B cell (primary cell): ENCODE data around the gene OR2Y1. TPM values are rescaled to one million over a fixed set of nuclear protein-coding genes. Genes with fewer than 3 reads are reported as not detected.
"Not testable (repeated sequence)": the region's sequence is repeated elsewhere in the genome, so short reads cannot be mapped to it uniquely, and the experiment has no call there.

Source experiments
- ATAC-seq: fragments of 200-7000 bp; cut with Tn5 transposase; one replicate; pipeline ENCODE4 v1.10.0; 2021; ENCODE audit warnings: low read depth, mild to moderate bottlenecking, moderate number of reproducible peaks, moderate library complexity
- CTCF ChIA-PET: fragments of 350-600 bp; sonication (Branson Sonifier 250); formaldehyde crosslinking; loops from one replicate; lab custom pipeline; 2021; ENCODE audit warnings: antibody characterized with exemption, inconsistent platforms; lab: Charles Lee
- POLR2A ChIA-PET: fragments of 350-600 bp; sonication (Branson Sonifier 250); formaldehyde crosslinking; loops from one replicate; lab custom pipeline; 2021; ENCODE audit warnings: antibody characterized with exemption; lab: Charles Lee
- DNase-seq: peaks from one replicate; pipeline ENCODE4 v3.0.0; 2013
- H2AFZ ChIP-seq: 2 replicates; pipeline ENCODE4 v1.6.1; 2012; ENCODE audit warnings: mild to moderate bottlenecking, low read depth, low read length; ENCODE audit not compliant: insufficient read depth, poor library complexity, severe bottlenecking
- H3K27ac ChIP-seq, 2 donors: 1 replicate in 1 of 2; 2 replicates in 1 of 2; pipeline ENCODE4 v1.5.1; 2012 to 2013; ENCODE audit warnings: low read length in 2 of 2, mild to moderate bottlenecking in 2 of 2, moderate library complexity in 1 of 2
- H3K27me3 ChIP-seq, 4 experiments: fragments of 200-600 bp in 1 of 4; sonication (generic) in 1 of 4; replicated peaks in 1 of 4; 1 replicate in 2 of 4; 2 replicates in 2 of 4; pipeline versions ENCODE4 v1.6.1 to v1.7.0; 2013 to 2016; ENCODE audit warnings: low read length in 3 of 4, mild to moderate bottlenecking in 2 of 4, mixed read lengths in 1 of 4, moderate library complexity in 1 of 4; ENCODE audit not compliant: insufficient read depth in 4 of 4, control insufficient read depth in 3 of 4; ENCODE audit errors: control extremely low read depth in 1 of 4
- H3K36me3 ChIP-seq, 2 experiments: replicated peaks in 1 of 2; 1 replicate in 1 of 2; 2 replicates in 1 of 2; pipeline versions ENCODE4 v1.6.1 to v1.7.1; 2013; ENCODE audit warnings: low read length in 1 of 2; ENCODE audit not compliant: insufficient read depth in 2 of 2, control insufficient read depth in 1 of 2; ENCODE audit errors: control extremely low read depth in 1 of 2, extremely low read depth in 1 of 2
- H3K4me1 ChIP-seq, 2 donors: fragments of 200-600 bp in 1 of 2; sonication (generic) in 1 of 2; 1 replicate in 1 of 2; 2 replicates in 1 of 2; pipeline versions ENCODE4 v1.5.1 to v1.6.1; 2013 to 2017; ENCODE audit warnings: low read length in 2 of 2; ENCODE audit not compliant: control insufficient read depth in 2 of 2, insufficient read depth in 2 of 2
- H3K4me2 ChIP-seq: replicated peaks from 2 replicates; pipeline ENCODE3; 2012; ENCODE audit warnings: mild to moderate bottlenecking, low read depth, low read length; ENCODE audit not compliant: poor library complexity, severe bottlenecking
- H3K4me3 ChIP-seq, 5 experiments: fragments of 200-600 bp in 1 of 5; sonication (generic) in 1 of 5; 1 replicate in 3 of 5; 2 replicates in 2 of 5; pipeline versions ENCODE4 v1.5.1 to v1.7.0; 2011 to 2016; ENCODE audit warnings: low read length in 4 of 5, mild to moderate bottlenecking in 4 of 5, low read depth in 2 of 5, control low read depth in 1 of 5, moderate library complexity in 1 of 5; ENCODE audit not compliant: insufficient read depth in 1 of 5; ENCODE audit errors: control extremely low read depth in 1 of 5, extremely low read depth in 1 of 5
- H3K79me2 ChIP-seq: fragments of 200-600 bp; sonication (generic); one replicate; pipeline ENCODE4 v1.6.0; 2016; ENCODE audit warnings: low read length; ENCODE audit not compliant: control insufficient read depth, insufficient read depth
- H3K9ac ChIP-seq: fragments of 200-600 bp; sonication (generic); 2 replicates; pipeline ENCODE4 v1.6.1; 2017; ENCODE audit warnings: mild to moderate bottlenecking, low read length, moderate library complexity
- H3K9me3 ChIP-seq, 3 donors: one replicate each; pipeline versions ENCODE4 v1.6.1 to v1.7.1; 2013; ENCODE audit warnings: low read length in 2 of 3; ENCODE audit not compliant: control insufficient read depth in 2 of 3, insufficient read depth in 1 of 3; ENCODE audit errors: control extremely low read depth in 1 of 3
- H4K20me1 ChIP-seq: 2 replicates; pipeline ENCODE4 v1.6.0; 2012; ENCODE audit warnings: mild to moderate bottlenecking, low read length; ENCODE audit not compliant: insufficient read depth, control insufficient read depth, poor library complexity, severe bottlenecking
- H3K27ac Mint-ChIP-seq: one replicate; pipeline ENCODE4 v1.8.0; 2021; ENCODE audit warnings: mixed read lengths
- H3K27me3 Mint-ChIP-seq: one replicate; pipeline ENCODE4 v1.8.0; 2021; ENCODE audit warnings: mixed read lengths
- H3K4me1 Mint-ChIP-seq: one replicate; pipeline ENCODE4 v1.8.0; 2021; ENCODE audit warnings: mixed read lengths
- H3K4me3 Mint-ChIP-seq: one replicate; pipeline ENCODE4 v1.8.0; 2021; ENCODE audit warnings: mixed read lengths
- H3K9me3 Mint-ChIP-seq: one replicate; pipeline ENCODE4 v1.8.0; 2022; ENCODE audit warnings: mixed read lengths; ENCODE audit not compliant: insufficient read depth
- CTCF ChIP-seq: fragments of 200-600 bp; IDR thresholded peaks from one replicate; pipeline ENCODE4 v1.8.0; 2022; ENCODE audit warnings: antibody characterized with exemption, mild to moderate bottlenecking
- EZH2 ChIP-seq: IDR thresholded peaks from 2 replicates; pipeline ENCODE4 v1.6.1; 2012; ENCODE audit warnings: borderline replicate concordance, low read depth, mild to moderate bottlenecking, moderate library complexity, low read length; ENCODE audit not compliant: insufficient read depth, poor library complexity, severe bottlenecking
- WGBS: methylation state at CpG from one replicate; pipeline ENCODE4 v1.1.5; 2013; ENCODE audit warnings: missing lambda C conversion rate; ENCODE audit not compliant: insufficient coverage; 5-methylcytosine and 5-hydroxymethylcytosine counted together
- intact Hi-C: fragments of 100-400 bp; cut with micrococcal nuclease; formaldehyde crosslinking; loops from one replicate; pipeline ENCODE4 v1.10.0; 2022
- polyA minus RNA-seq: library from RNA; depleted of rRNA, polyadenylated mRNA; stranded (reverse); fragments of >200 nt; gene quantifications from 2 replicates; pipeline ENCODE4 v1.2.3, GENCODE V29; 2012
- polyA plus RNA-seq: library from polyadenylated mRNA; depleted of rRNA; stranded (reverse); fragments of >200 nt; gene quantifications from 2 replicates; pipeline ENCODE4 v1.2.3, GENCODE V29; 2012
- total RNA-seq, 2 donors: library from RNA; stranded (reverse); fragments of 120-200 nt in 1 of 2; gene quantifications; 1 replicate in 1 of 2; 2 replicates in 1 of 2; pipeline versions ENCODE4 v1.2.3 to v1.2.4, GENCODE V29; 2013 to 2022

Gene OR2Y1
- not detected in 2 replicates for total RNA-seq
- not detected for total RNA-seq (2013)
- polyA plus RNA-seq: not detected in 2 replicates
- polyA minus RNA-seq: not detected in 2 replicates

- Histone ChIP-seq H3K36me3 (no peaks in the 10 kb centered on the region), H2AFZ (no peak within 1 kb of the TSS), H3K9ac (no peak within 1 kb of the TSS), H3K27me3 (peaks cover 0 to 13% (median 7%) of the 10 kb centered on the region in 4 experiments), H3K4me3 (no peak within 1 kb of the TSS), H3K4me2 (no peak within 1 kb of the TSS), H4K20me1 (no peaks in the 10 kb centered on the region), H3K9me3 (peaks cover 0 to 6% (median 0%) of the 10 kb centered on the region in 3 donors), H3K4me1 (no peaks in the 10 kb centered on the region), H3K27ac (no peak within 1 kb of the TSS), H3K79me2 (no peaks in the 10 kb centered on the region)
- ChIA-PET CTCF (no interaction called here), POLR2A (no interaction called here)
- H3K27ac Mint-ChIP-seq: no peak within 1 kb of the TSS
- TF ChIP-seq CTCF (no peak), EZH2 (no peak)
- DNase-seq (no peak), ATAC-seq (no peak)
- intact Hi-C loops: no loop called here
- H3K4me1 Mint-ChIP-seq: no peaks in the 10 kb centered on the region
- no peaks in the 10 kb centered on the region for H3K9me3 Mint-ChIP-seq
- WGBS: 100% methylated on average over 1 of the region's 2 CpGs
- peaks cover 20% of the 10 kb centered on the region for H3K27me3 Mint-ChIP-seq
- H3K4me3 Mint-ChIP-seq: no peak within 1 kb of the TSS
Measured at GRCh38 chr5:180739958-180740357, at the start of gene OR2Y1. OR2Y1 (minus strand) TSS chr5:180740058; CDS start chr5:180740058, 0 bp downstream.

GRCh38 chr5:180788651-180789410 is 49.0 kb upstream of the OR2Y1 start:
- H3K4me2 ChIP-seq, H3K9me3 ChIP-seq, H3K27me3 Mint-ChIP-seq, H3K27me3 ChIP-seq, H3K27ac Mint-ChIP-seq, DNase-seq, H3K9ac ChIP-seq, H2AFZ ChIP-seq, H3K4me3 ChIP-seq, ATAC-seq, H3K4me3 Mint-ChIP-seq, H3K27ac ChIP-seq, H3K9me3 Mint-ChIP-seq: not testable (repeated sequence)
- 92% methylated on average over 14 of the region's 19 CpGs for WGBS
- CTCF ChIA-PET: interaction anchor here (1.0 to 3.8 kb wide), 6 partner anchors 13 to 267 kb away, joined by 3 to 20 read pairs (median 4); partner anchors contain the start of gene ZFP62
- Histone ChIP-seq H3K36me3 (peaks cover 5 to 44% of the 10 kb centered on the region in 2 experiments), H3K79me2 (peaks cover 41% of the 10 kb centered on the region), H3K4me1 (peaks cover 9 to 11% of the 10 kb centered on the region in 2 donors), H4K20me1 (peaks cover 93% of the 10 kb centered on the region)
- intact Hi-C loops: loop anchor here (10.0 kb wide), 1 partner anchor 266 kb away; no protein-coding TSS in a partner anchor
- POLR2A ChIA-PET: interaction anchor here (0.6 kb wide), 1 partner anchor 71 kb away, joined by 4 read pairs; no protein-coding TSS in a partner anchor
- H3K4me1 Mint-ChIP-seq: peaks cover 29% of the 10 kb centered on the region
